Ovary (tissue), 9 donors: ENCODE results near the gene SREBF1. TPM values are rescaled to one million over a fixed set of nuclear protein-coding genes. Genes with fewer than 3 reads are reported as not detected.

Source experiments
- DNase-seq, 5 donors: peaks; one replicate each; pipeline ENCODE4 v3.0.0-alpha.2; 2019 to 2020
- H3K27ac ChIP-seq, 2 donors: fragments of 200-600 bp; one replicate each; pipeline versions ENCODE4 v1.5.1 to v1.8.0; 2019 to 2022
- H3K27me3 ChIP-seq: fragments of 200-600 bp; one replicate; pipeline ENCODE4 v1.8.0; 2022
- H3K36me3 ChIP-seq: fragments of 200-600 bp; sonication (generic); one replicate; pipeline ENCODE4 v1.5.1; 2019
- H3K4me1 ChIP-seq: one replicate; pipeline ENCODE4 v1.8.1; 2013; ENCODE audit warnings: mild to moderate bottlenecking, moderate library complexity; ENCODE audit not compliant: insufficient read depth
- H3K4me3 ChIP-seq: fragments of 200-600 bp; sonication (generic); one replicate; pipeline ENCODE4 v1.5.1; 2017
- H3K9me3 ChIP-seq, 2 donors: fragments of 200-600 bp in 1 of 2; sonication (generic) in 1 of 2; one replicate each; pipeline versions ENCODE4 v1.5.1 to v1.8.1; 2013 to 2019; ENCODE audit warnings: mild to moderate bottlenecking in 1 of 2, moderate library complexity in 1 of 2
- EP300 ChIP-seq: sonication (generic); formaldehyde crosslinking; IDR thresholded peaks from one replicate; pipeline ENCODE4 v1.6.1; 2017; ENCODE audit warnings: antibody characterized with exemption
- POLR2A ChIP-seq: fragments of 450-650 bp; IDR thresholded peaks from one replicate; pipeline ENCODE4 v1.6.1; 2017; ENCODE audit warnings: antibody characterized with exemption, mild to moderate bottlenecking, moderate library complexity
- WGBS, 3 donors: extraction: QIAGEN DNeasy Blood & Tissue Kit in 1 of 3; methylation state at CpG; one replicate each; pipeline versions ENCODE4 v1.1.5 to v1.1.7; 2013 to 2017; 5-methylcytosine and 5-hydroxymethylcytosine counted together
- intact Hi-C, 4 donors: fragments of 100-400 bp; cut with DNase I; formaldehyde crosslinking; loops; one replicate each; pipeline versions ENCODE4 v1.11.0 to v1.15.1; 2022 to 2023
- polyA plus RNA-seq, 2 donors: library from polyadenylated mRNA; stranded (reverse); fragments of 200-250 nt in 1 of 2; fragments of 350-450 nt in 1 of 2; fragmentation: Illumina TruSeq in 1 of 2; extraction: RNeasy Lipid Tissue Mini Kit (QIAGEN cat#74804) in 1 of 2; gene quantifications; one replicate each; pipeline ENCODE4 v1.2.3, GENCODE V29; 2013 to 2014
- total RNA-seq, 7 donors: library from RNA; depleted of rRNA in 2 of 7; stranded (reverse); fragments of >200 nt in 2 of 7; fragmentation: NEBNext Ultra II Directional in 3 of 7; extraction: Animal tissue kit (Norgen Biotek cat#: 25700) in 3 of 7; gene quantifications; one replicate each; pipeline versions ENCODE4 v1.1.0 to v1.2.4, GENCODE V29; 2016 to 2023
- TF ChIP-seq, protein P1 (sequence below), 3 donors: fragments of 450-650 bp in 2 of 3; fragments of 200-600 bp in 1 of 3; IDR thresholded peaks; one replicate each; pipeline versions ENCODE4 v1.5.1 to v1.8.0; 2016 to 2022; ENCODE audit warnings: antibody characterized with exemption in 3 of 3, mild to moderate bottlenecking in 1 of 3
- donor health status: DM: no; HTN: no; CAD: no; lungs with moderate emphysema.
- donor health status: DM: no; HTN: no; CAD: no.
- donor health status: Bipolar disorder and iron deficiency.
- donor health status: DM: yes; HTN: yes; CAD: no.
- donor health status: DM: no; HTN: no; CAD: no.
- donor health status: DM: yes; HTN: yes; CAD: no.

The SREBF1 gene
- total and polyA plus RNA-seq, 9 donors, result 24.3 to 190 (median 88.2) TPM

DNA sequence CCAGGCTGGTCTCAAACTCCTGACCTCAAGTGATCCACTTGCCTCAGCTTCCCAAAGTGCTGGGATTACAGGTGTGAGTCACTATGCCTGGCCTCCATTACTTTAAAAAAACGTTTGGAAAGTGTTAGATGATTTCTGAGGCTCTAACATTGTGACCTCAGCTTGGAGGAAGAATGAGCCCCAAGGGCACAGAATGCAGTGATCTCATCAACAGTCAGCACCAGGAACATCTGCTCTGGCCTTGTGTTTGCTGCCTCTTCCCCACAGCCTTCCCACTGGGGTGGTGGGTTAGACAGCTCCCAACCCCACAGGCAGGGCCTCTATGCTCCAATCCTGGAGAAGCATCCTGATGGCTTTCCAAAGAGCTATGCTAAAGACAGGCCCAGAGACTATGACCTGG, 37.7 kb upstream of the SREBF1 start:
- H3K27me3 ChIP-seq, result no peaks in the 10 kb centered on the region
- H3K27ac ChIP-seq, result no peak overlapping the region
- intact Hi-C loops, result loop anchor here in 1 of 4 donors (10.0 kb wide), 1 partner anchor 140 kb away; no protein-coding TSS in a partner anchor
- H3K4me1 ChIP-seq, result peaks cover 21% of the 10 kb centered on the region
- no peak for DNase-seq
- no peak overlapping the region for H3K4me3 ChIP-seq
- no peaks in the 10 kb centered on the region for H3K36me3 ChIP-seq
- 19 to 28% (median 22%) methylated on average over 1 of the region's 1 CpG for WGBS, 3 donors
- TF ChIP-seq EP300 (no peak), POLR2A (no peak)
- TF ChIP-seq, protein P1, sequence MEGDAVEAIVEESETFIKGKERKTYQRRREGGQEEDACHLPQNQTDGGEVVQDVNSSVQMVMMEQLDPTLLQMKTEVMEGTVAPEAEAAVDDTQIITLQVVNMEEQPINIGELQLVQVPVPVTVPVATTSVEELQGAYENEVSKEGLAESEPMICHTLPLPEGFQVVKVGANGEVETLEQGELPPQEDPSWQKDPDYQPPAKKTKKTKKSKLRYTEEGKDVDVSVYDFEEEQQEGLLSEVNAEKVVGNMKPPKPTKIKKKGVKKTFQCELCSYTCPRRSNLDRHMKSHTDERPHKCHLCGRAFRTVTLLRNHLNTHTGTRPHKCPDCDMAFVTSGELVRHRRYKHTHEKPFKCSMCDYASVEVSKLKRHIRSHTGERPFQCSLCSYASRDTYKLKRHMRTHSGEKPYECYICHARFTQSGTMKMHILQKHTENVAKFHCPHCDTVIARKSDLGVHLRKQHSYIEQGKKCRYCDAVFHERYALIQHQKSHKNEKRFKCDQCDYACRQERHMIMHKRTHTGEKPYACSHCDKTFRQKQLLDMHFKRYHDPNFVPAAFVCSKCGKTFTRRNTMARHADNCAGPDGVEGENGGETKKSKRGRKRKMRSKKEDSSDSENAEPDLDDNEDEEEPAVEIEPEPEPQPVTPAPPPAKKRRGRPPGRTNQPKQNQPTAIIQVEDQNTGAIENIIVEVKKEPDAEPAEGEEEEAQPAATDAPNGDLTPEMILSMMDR (IDR thresholded peaks at IDR 0.05), result no peak
- no peaks in the 10 kb centered on the region for H3K9me3 ChIP-seq

DNA sequence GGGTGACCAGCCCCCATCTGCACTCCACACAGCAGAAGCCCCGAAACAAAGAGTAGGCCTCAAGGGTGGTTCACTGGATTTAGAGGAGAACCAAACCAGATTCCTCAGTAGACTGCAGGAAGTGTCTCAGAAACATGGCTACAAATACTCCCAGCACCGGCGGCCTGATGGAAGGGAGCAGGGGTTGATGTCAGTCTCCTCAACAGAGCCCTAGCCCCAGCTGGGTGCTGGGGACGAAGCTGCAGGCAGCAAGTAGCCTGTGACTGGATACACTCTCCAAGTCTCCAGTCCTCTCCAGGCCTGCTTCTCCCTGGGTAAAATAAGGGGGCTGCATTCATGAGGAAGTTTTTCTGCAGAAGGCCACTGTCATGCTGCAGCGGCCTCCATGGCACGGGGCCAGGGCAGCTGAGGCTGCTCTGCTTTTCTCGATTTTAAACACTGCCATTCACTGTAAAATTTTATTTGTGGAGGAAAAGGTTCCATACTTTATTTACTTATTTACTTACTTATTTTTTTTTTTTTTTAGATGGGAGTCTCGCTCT, 36.7 kb upstream of the SREBF1 start:
- Histone ChIP-seq H3K4me1 (peaks cover 22% of the 10 kb centered on the region), H3K27me3 (no peaks in the 10 kb centered on the region), H3K36me3 (no peaks in the 10 kb centered on the region), H3K9me3 (no peaks in the 10 kb centered on the region), H3K27ac (no peak overlapping the region), H3K4me3 (no peak overlapping the region)
- 83 to 87% (median 85%) methylated on average over 8 of the region's 8 CpGs for WGBS, 3 donors
- TF ChIP-seq, protein P1 (IDR thresholded peaks at IDR 0.05), result no peak
- intact Hi-C loops, result loop anchor here in 1 of 4 donors (10.0 kb wide), 1 partner anchor 141 kb away; no protein-coding TSS in a partner anchor
- DNase-seq, result no peak

DNA sequence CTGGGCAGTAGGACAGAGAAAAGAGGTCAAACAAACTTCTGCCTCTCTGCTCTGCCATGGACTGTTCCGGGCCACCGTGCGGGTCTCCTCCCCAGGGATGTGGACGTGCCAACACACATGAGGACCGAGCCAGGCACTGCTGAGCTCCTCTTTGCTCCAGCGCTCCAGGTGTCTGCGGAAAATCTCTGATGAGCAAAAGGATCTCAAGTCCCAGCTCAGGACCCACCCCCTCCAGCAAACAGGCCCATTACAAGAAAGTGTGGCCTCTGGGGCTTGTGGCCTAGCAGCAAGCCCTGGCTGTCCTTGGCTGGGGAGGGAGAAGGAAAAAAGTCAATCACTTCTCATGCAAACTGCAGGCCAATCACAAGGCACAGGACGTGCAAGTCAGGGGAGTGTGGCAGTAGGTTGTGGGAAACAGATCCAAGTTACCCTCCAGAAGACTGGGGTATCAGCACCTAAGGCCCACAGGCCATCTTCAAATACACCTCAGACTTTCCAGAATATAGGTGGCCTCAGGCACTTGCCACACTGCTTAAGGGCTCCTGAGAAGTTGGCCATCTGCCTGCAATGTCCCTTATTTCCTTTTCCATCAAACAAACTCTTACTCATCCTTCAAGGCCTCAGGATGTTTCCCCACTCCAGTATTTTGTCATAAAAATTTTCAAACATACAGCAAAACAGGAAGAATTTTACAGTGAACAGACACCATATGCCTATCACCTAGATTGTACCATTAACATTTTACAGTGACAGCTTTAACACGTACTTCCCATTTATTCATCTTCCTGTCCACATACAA, 36.0 kb upstream of the SREBF1 start:
- no peaks in the 10 kb centered on the region for H3K9me3 ChIP-seq
- 80 to 95% (median 86%) methylated on average over 9 of the region's 9 CpGs for WGBS, 3 donors
- H3K27me3 ChIP-seq, result no peaks in the 10 kb centered on the region
- no peak overlapping the region for H3K4me3 ChIP-seq
- intact Hi-C loops, result loop anchor here in 1 of 4 donors (10.0 kb wide), 1 partner anchor 142 kb away; no protein-coding TSS in a partner anchor
- DNase-seq, result no peak
- H3K4me1 ChIP-seq, result peaks cover 21% of the 10 kb centered on the region
- H3K36me3 ChIP-seq, result no peaks in the 10 kb centered on the region
- H3K27ac ChIP-seq, result no peak overlapping the region
- TF ChIP-seq POLR2A (no peak), EP300 (no peak)
- TF ChIP-seq, protein P1 (IDR thresholded peaks at IDR 0.05), result no peak

DNA sequence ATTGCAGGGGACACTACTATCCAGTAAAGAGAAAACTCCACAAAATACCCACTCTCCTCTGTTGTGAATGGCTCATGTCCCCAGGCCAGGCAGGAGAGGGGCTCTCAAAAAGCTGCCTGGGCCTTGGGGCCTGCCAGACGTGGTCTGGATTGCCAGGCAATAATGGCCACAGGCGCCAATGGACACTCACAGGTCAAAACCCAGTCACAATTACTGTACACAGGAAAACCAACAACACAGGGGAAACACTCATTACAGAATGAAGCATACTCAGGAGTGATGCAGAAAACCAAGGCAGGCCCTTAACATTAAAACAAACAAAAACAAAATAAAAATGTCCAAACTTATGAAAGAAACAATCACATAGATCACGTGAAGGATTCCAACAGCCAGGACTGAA, 35.1 kb upstream of the SREBF1 start:
- no peak for DNase-seq
- H3K4me1 ChIP-seq, result peaks cover 14% of the 10 kb centered on the region
- H3K27me3 ChIP-seq, result no peaks in the 10 kb centered on the region
- 84 to 95% (median 94%) methylated on average over 3 of the region's 3 CpGs for WGBS, 3 donors
- H3K9me3 ChIP-seq, result no peaks in the 10 kb centered on the region
- no peaks in the 10 kb centered on the region for H3K36me3 ChIP-seq
- H3K4me3 ChIP-seq, result no peak overlapping the region
- intact Hi-C loops, result loop anchor here in 1 of 4 donors (10.0 kb wide), 1 partner anchor 143 kb away; no protein-coding TSS in a partner anchor
- no peak overlapping the region for H3K27ac ChIP-seq
- TF ChIP-seq EP300 (no peak), POLR2A (no peak)
- TF ChIP-seq, protein P1 (IDR thresholded peaks at IDR 0.05), result no peak
